ENCODE measurements around the gene PRDM16.

PRDM16 gene

GRCh38 chr1:3391711-3392110 lies 322.7 kb downstream of the PRDM16 start:
- DNase-seq, result no peak

- DNase-seq, result no peak
Observed at GRCh38 chr1:3393024-3393986, 324.3 kb downstream of the PRDM16 start.

GRCh38 chr1:3393987-3394920 lies 325.3 kb downstream of the PRDM16 start:
- DNase-seq, result no peak

- no peak for DNase-seq
Observed at GRCh38 chr1:3396411-3396810, 327.4 kb downstream of the PRDM16 start.

GRCh38 chr1:3397311-3397710 lies 328.3 kb downstream of the PRDM16 start:
- no peak for DNase-seq

- no peak for DNase-seq
Observed at GRCh38 chr1:3398396-3399140, 329.6 kb downstream of the PRDM16 start.

- no peak for DNase-seq
Observed at GRCh38 chr1:3399732-3400131, 330.7 kb downstream of the PRDM16 start.

GRCh38 chr1:3401585-3402257 lies 332.7 kb downstream of the PRDM16 start:
- DNase-seq, result no peak

GRCh38 chr1:3402258-3403010 lies 333.4 kb downstream of the PRDM16 start:
- DNase-seq, result no peak

GRCh38 chr1:3403011-3403345 lies 334.0 kb downstream of the PRDM16 start:
- no peak for DNase-seq

- DNase-seq, result no peak
Observed at GRCh38 chr1:3403388-3404231, 334.6 kb downstream of the PRDM16 start.

- DNase-seq, result no peak
Observed at GRCh38 chr1:3404301-3404700, 335.3 kb downstream of the PRDM16 start.

GRCh38 chr1:3404801-3405200 lies 335.8 kb downstream of the PRDM16 start:
- no peak for DNase-seq

GRCh38 chr1:3405491-3405890 lies 336.5 kb downstream of the PRDM16 start:
- no peak for DNase-seq

- DNase-seq, result no peak
Observed at GRCh38 chr1:3405974-3406867, 337.2 kb downstream of the PRDM16 start.

GRCh38 chr1:3407021-3407420 lies 338.0 kb downstream of the PRDM16 start:
- no peak for DNase-seq

GRCh38 chr1:3408751-3409266 lies 339.8 kb downstream of the PRDM16 start:
- DNase-seq, result no peak

- no peak for DNase-seq
Observed at GRCh38 chr1:3409366-3410141, 340.6 kb downstream of the PRDM16 start.
